H9 (cell line): Measurements from ENCODE around the gene DLG1. TPM values are rescaled to one million over a fixed set of nuclear protein-coding genes. Genes with fewer than 3 reads are reported as not detected.

Experiments used
- DNase-seq: peaks from one replicate; pipeline ENCODE4 v3.0.0-alpha.2; 2017
- H2AFZ ChIP-seq: one replicate; pipeline ENCODE4 v1.6.1; 2013; ENCODE audit warnings: mild to moderate bottlenecking, low read length, control low read depth, moderate library complexity
- H2AK5ac ChIP-seq: 2 replicates; pipeline ENCODE4 v1.6.1; 2013; ENCODE audit warnings: low read length, control low read depth, mixed read lengths; ENCODE audit not compliant: insufficient read length
- H2BK120ac ChIP-seq: one replicate; pipeline ENCODE4 v1.6.1; 2013; ENCODE audit warnings: low read depth, mild to moderate bottlenecking, low read length, control low read depth, inconsistent platforms; ENCODE audit not compliant: poor library complexity, severe bottlenecking
- H2BK12ac ChIP-seq: 2 replicates; pipeline ENCODE4 v1.6.1; 2013; ENCODE audit warnings: low read length, control low read depth, mixed read lengths, low read depth; ENCODE audit not compliant: insufficient read length
- H2BK15ac ChIP-seq: 2 replicates; pipeline ENCODE4 v1.6.1; 2013; ENCODE audit warnings: low read depth, low read length, control low read depth
- H2BK20ac ChIP-seq: one replicate; pipeline ENCODE4 v1.6.1; 2013; ENCODE audit warnings: low read depth, mild to moderate bottlenecking, low read length, control low read depth, inconsistent platforms; ENCODE audit not compliant: poor library complexity, severe bottlenecking
- H2BK5ac ChIP-seq: 2 replicates; pipeline ENCODE4 v1.6.1; 2013; ENCODE audit warnings: low read length, control low read depth, mixed read lengths; ENCODE audit not compliant: insufficient read length
- H3K14ac ChIP-seq: 2 replicates; pipeline ENCODE4 v1.6.1; 2013; ENCODE audit warnings: low read length, control low read depth; ENCODE audit not compliant: insufficient read depth
- H3K18ac ChIP-seq: 2 replicates; pipeline ENCODE4 v1.6.1; 2013; ENCODE audit warnings: low read depth, mild to moderate bottlenecking, mixed read lengths, low read length, control low read depth; ENCODE audit not compliant: insufficient read length
- H3K23ac ChIP-seq: 2 replicates; pipeline ENCODE4 v1.6.1; 2013; ENCODE audit warnings: low read length, control low read depth, mixed read lengths, low read depth; ENCODE audit not compliant: insufficient read length
- H3K23me2 ChIP-seq: 2 replicates; pipeline ENCODE4 v1.6.1; 2013; ENCODE audit warnings: low read depth, mild to moderate bottlenecking, mixed read lengths, low read length, control low read depth; ENCODE audit not compliant: insufficient read length, poor library complexity, severe bottlenecking
- H3K27ac ChIP-seq: 2 replicates; pipeline ENCODE4 v1.5.1; 2013; ENCODE audit warnings: low read length, control low read depth, mixed read lengths, low read depth; ENCODE audit not compliant: insufficient read length
- H3K27me3 ChIP-seq: 2 replicates; pipeline ENCODE4 v1.6.1; 2013; ENCODE audit warnings: low read length, control low read depth, inconsistent platforms; ENCODE audit not compliant: insufficient read depth
- H3K4ac ChIP-seq: 2 replicates; pipeline ENCODE4 v1.6.1; 2013; ENCODE audit warnings: low read depth, mild to moderate bottlenecking, control low read depth, inconsistent platforms, low read length, moderate library complexity
- H3K4me1 ChIP-seq: 2 replicates; pipeline ENCODE4 v1.6.1; 2013; ENCODE audit warnings: low read length, control low read depth, inconsistent platforms; ENCODE audit not compliant: insufficient read depth
- H3K4me2 ChIP-seq: 2 replicates; pipeline ENCODE4 v1.6.1; 2013; ENCODE audit warnings: low read length, control low read depth, mixed read lengths; ENCODE audit not compliant: insufficient read length, insufficient read depth
- H3K56ac ChIP-seq: 2 replicates; pipeline ENCODE4 v1.6.1; 2013; ENCODE audit warnings: low read depth, mild to moderate bottlenecking, mixed read lengths, low read length, control low read depth; ENCODE audit not compliant: insufficient read length
- H3K79me1 ChIP-seq: 2 replicates; pipeline ENCODE4 v1.6.1; 2013; ENCODE audit warnings: low read depth, mild to moderate bottlenecking, moderate library complexity, low read length, control low read depth, inconsistent platforms; ENCODE audit not compliant: insufficient read depth, poor library complexity, severe bottlenecking
- H3K79me2 ChIP-seq: 2 replicates; pipeline ENCODE4 v1.6.1; 2013; ENCODE audit warnings: low read length, control low read depth, inconsistent platforms; ENCODE audit not compliant: insufficient read depth
- H3K9ac ChIP-seq: 2 replicates; pipeline ENCODE4 v1.6.1; 2013; ENCODE audit warnings: low read length, control low read depth, mixed read lengths; ENCODE audit not compliant: insufficient read length; ENCODE audit errors: extremely low read depth
- H3K9me3 ChIP-seq: one replicate; pipeline ENCODE4 v1.6.1; 2013; ENCODE audit warnings: low read depth, low read length, inconsistent platforms; ENCODE audit not compliant: control insufficient read depth
- H3T11ph ChIP-seq: one replicate; pipeline ENCODE4 v1.6.1; 2013; ENCODE audit warnings: mild to moderate bottlenecking, low read length, control low read depth, inconsistent platforms
- H4K20me1 ChIP-seq: one replicate; pipeline ENCODE4 v1.6.1; 2013; ENCODE audit not compliant: control insufficient read depth, insufficient read length, insufficient read depth
- H4K5ac ChIP-seq: 2 replicates; pipeline ENCODE4 v1.6.1; 2013; ENCODE audit warnings: low read depth, mild to moderate bottlenecking, mixed read lengths, low read length, control low read depth; ENCODE audit not compliant: insufficient read length
- H4K8ac ChIP-seq: replicated peaks from 2 replicates; pipeline ENCODE4 v1.6.1; 2013; ENCODE audit warnings: low read length, control low read depth, mixed read lengths, low read depth; ENCODE audit not compliant: insufficient read length
- H4K91ac ChIP-seq: 2 replicates; pipeline ENCODE4 v1.6.1; 2013; ENCODE audit warnings: low read depth, mild to moderate bottlenecking, moderate library complexity, mixed read lengths, low read length, control low read depth; ENCODE audit not compliant: insufficient read length
- H3K27ac Mint-ChIP-seq, 3 experiments: 2 replicates in 2 of 3; 3 replicates in 1 of 3; pipeline ENCODE4 v1.8.0; 2020 to 2021; ENCODE audit warnings: mixed read lengths in 3 of 3, mild to moderate bottlenecking in 1 of 3, moderate library complexity in 1 of 3
- H3K27me3 Mint-ChIP-seq: 2 replicates; pipeline ENCODE4 v1.8.0; 2021; ENCODE audit warnings: low read depth, mild to moderate bottlenecking, moderate library complexity, mixed read lengths
- H3K36me3 Mint-ChIP-seq, 3 experiments: 2 replicates in 2 of 3; 3 replicates in 1 of 3; pipeline ENCODE4 v1.8.0; 2020 to 2021; ENCODE audit warnings: low read depth in 3 of 3, mixed read lengths in 3 of 3; ENCODE audit not compliant: insufficient read depth in 1 of 3
- H3K4me1 Mint-ChIP-seq, 2 experiments: 2 replicates each; pipeline ENCODE4 v1.8.0; 2020; ENCODE audit warnings: mixed read lengths in 2 of 2
- H3K4me3 Mint-ChIP-seq, 2 experiments: 2 replicates in 1 of 2; 3 replicates in 1 of 2; pipeline ENCODE4 v1.8.0; 2020 to 2021; ENCODE audit warnings: mild to moderate bottlenecking in 2 of 2, mixed read lengths in 2 of 2, moderate library complexity in 1 of 2
- H3K9me3 Mint-ChIP-seq, 2 experiments: 2 replicates in 1 of 2; 3 replicates in 1 of 2; pipeline ENCODE4 v1.8.0; 2020; ENCODE audit warnings: mild to moderate bottlenecking in 2 of 2, mixed read lengths in 2 of 2, moderate library complexity in 1 of 2
- WGBS: extraction: QIAGEN DNeasy Blood & Tissue Kit; methylation state at CpG from one replicate; pipeline ENCODE4 v1.1.7; 2013; ENCODE audit warnings: missing lambda C conversion rate, low lambda C conversion rate, mixed read lengths; ENCODE audit not compliant: insufficient read length; ENCODE audit errors: extremely low coverage; 5-methylcytosine and 5-hydroxymethylcytosine counted together
- total RNA-seq: library from RNA; stranded (reverse); gene quantifications from 2 replicates; pipeline ENCODE4 v1.2.1, GENCODE V29; 2021
- TF ChIP-seq, protein P1 (sequence below): fragments of 200-600 bp; sonication (generic); conservative IDR thresholded peaks from 3 replicates; pipeline ENCODE4 v1.8.0; 2021; ENCODE audit warnings: antibody characterized with exemption, mild to moderate bottlenecking

Gene DLG1
- total RNA-seq, 1 experiment from 2014 or later, result 84.1 TPM

GRCh38 chr3:197014024-197014423 lies 284.4 kb downstream of the DLG1 start:
- no peaks in the 10 kb centered on the region for H3K9me3 Mint-ChIP-seq
- Histone ChIP-seq H3K23ac (no peak overlapping the region), H4K5ac (no peak overlapping the region), H3K4ac (no peak overlapping the region), H4K8ac (no peak overlapping the region), H2BK120ac (no peak overlapping the region), H2BK20ac (no peak overlapping the region), H3K79me1 (no peaks in the 10 kb centered on the region), H2BK12ac (no peak overlapping the region), H3K9ac (no peak overlapping the region), H3K4me1 (no peaks in the 10 kb centered on the region), H3K4me2 (no peak overlapping the region), H3K14ac (no peak overlapping the region), H2BK15ac (no peak overlapping the region), H4K20me1 (no peaks in the 10 kb centered on the region), H2AK5ac (no peak overlapping the region), H3T11ph (no peak overlapping the region), H2AFZ (no peak overlapping the region), H2BK5ac (no peak overlapping the region), H3K23me2 (no peaks in the 10 kb centered on the region), H3K9me3 (no peaks in the 10 kb centered on the region), H3K56ac (no peak overlapping the region), H3K27me3 (no peaks in the 10 kb centered on the region), H3K18ac (no peak overlapping the region), H3K27ac (no peak overlapping the region), H4K91ac (no peak overlapping the region), H3K79me2 (no peaks in the 10 kb centered on the region)
- DNase-seq, result no peak
- no peak overlapping the region for H3K4me3 Mint-ChIP-seq
- peak overlapping the region in 1 of 3 experiments; percentile 32; a peak in 2 of 7 replicates for H3K27ac Mint-ChIP-seq
- WGBS, result no CpG with 5 or more reads among the region's 6 CpGs
- no peaks in the 10 kb centered on the region for H3K36me3 Mint-ChIP-seq
- TF ChIP-seq, protein P1, sequence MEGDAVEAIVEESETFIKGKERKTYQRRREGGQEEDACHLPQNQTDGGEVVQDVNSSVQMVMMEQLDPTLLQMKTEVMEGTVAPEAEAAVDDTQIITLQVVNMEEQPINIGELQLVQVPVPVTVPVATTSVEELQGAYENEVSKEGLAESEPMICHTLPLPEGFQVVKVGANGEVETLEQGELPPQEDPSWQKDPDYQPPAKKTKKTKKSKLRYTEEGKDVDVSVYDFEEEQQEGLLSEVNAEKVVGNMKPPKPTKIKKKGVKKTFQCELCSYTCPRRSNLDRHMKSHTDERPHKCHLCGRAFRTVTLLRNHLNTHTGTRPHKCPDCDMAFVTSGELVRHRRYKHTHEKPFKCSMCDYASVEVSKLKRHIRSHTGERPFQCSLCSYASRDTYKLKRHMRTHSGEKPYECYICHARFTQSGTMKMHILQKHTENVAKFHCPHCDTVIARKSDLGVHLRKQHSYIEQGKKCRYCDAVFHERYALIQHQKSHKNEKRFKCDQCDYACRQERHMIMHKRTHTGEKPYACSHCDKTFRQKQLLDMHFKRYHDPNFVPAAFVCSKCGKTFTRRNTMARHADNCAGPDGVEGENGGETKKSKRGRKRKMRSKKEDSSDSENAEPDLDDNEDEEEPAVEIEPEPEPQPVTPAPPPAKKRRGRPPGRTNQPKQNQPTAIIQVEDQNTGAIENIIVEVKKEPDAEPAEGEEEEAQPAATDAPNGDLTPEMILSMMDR, result no peak
- H3K4me1 Mint-ChIP-seq, result no peaks in the 10 kb centered on the region
- peaks cover 3% of the 10 kb centered on the region for H3K27me3 Mint-ChIP-seq
